Right kidney (tissue), 1 donor: Measurements from ENCODE around the gene KANSL1L.
"Not testable (repeated sequence)": the region's sequence is repeated elsewhere in the genome, so short reads cannot be mapped to it uniquely, and the experiment has no call there.

Experiments used
- DNase-seq: peaks from one replicate; pipeline ENCODE4 v3.0.0-alpha.2; 2016

Gene KANSL1L

GRCh38 chr2:210179351-210179990 lies 8.3 kb upstream of the KANSL1L start:
- DNase-seq: no peak

- no peak for DNase-seq
Observed at GRCh38 chr2:210177769-210178168, 6.6 kb upstream of the KANSL1L start.

DNA sequence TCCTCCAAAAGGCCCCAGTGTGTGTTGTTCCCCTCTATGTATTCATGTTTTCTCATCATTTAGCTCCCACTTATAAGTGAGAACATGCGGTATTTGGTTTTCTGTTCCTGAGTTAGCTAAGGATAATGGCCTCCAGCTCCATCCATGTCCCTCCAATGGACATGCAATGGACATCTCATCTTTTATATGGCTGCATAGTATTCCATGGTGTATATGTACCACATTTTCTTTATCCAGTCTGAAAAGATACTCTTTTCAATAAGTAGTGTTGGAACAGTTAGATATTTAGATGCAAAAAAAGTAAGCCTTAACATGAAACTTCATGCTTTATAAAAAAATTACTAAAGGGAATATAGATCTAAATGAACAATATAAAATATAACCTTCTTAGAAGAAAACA lies 5.9 kb upstream of the KANSL1L start:
- not testable (repeated sequence) for DNase-seq

DNA sequence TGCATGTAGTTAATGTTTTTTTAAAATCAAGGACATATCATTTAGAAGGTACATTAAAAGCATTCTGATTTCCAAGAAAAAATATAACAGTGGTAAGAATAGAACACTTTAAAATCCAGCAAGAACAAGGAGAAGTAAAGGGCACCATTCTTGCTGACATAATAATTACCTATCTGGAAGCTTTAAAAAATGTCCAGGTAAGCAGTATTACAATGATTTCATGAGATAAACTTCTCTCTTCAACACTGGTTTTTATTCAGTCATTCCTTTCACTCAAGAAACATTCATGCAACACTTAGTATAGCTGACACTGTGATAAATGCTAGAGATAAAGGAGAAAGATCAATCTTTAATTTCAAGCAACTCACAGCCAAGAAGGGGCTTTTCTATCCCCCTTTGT lies 2.9 kb upstream of the KANSL1L start:
- no peak for DNase-seq

- no peak for DNase-seq
Observed at GRCh38 chr2:210172219-210172575, 988 bp upstream of the KANSL1L start.

DNA sequence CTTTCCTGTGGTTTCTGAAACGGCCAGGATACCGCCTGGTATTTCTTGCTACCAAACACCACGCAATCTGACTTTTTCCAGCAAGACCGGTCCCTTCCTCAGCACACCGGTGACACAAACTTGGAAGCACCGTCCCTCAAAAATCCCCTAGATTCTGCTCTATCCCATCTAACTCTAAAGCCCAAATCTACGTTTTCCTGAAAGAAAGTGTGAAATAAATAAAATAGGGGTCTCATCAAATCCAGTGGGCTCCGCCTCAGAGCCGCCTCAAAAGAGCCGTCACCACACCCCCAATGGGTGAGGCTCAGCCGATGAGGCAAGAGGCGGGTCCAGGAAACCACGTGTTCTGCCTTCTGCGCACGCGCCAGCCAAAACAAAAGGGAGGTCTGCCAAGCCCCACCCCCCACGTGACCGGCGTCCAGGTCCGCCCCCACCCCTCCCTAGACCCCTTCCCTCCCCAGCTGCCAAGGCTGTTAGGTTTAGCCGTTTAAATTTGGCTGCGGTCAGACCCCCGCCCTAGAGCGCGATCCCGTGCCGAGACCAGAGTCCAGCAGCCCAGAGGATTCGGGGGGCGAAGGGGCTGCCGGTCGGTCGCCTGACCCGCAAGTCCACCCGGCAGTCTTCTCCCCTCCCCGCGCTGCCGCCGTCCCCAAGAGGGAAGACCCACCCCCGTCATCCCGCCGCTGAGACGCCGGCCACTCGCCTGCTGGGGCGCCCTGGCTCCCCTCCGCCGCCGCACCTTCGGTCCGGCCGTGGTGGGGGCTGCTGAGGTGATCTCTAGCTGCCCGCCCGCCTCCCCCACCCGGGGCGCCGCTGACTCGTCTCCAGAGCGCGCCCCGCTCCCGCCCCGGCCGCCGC lies 534 bp downstream of the KANSL1L start:
- DNase-seq: peak; percentile 95

DNA sequence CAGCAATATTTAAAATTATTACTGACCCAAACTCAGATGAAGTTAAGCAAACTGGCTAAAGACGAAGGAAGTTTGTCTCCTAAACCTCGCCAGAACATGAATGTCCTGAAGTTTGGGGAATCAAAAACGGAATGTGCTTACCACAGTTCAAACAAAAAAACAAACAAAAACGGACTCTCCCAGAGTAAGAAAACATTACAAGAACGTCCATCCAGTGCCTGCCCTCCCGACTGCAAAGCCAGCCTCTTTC lies 1.1 kb downstream of the KANSL1L start:
- DNase-seq: no peak

DNA sequence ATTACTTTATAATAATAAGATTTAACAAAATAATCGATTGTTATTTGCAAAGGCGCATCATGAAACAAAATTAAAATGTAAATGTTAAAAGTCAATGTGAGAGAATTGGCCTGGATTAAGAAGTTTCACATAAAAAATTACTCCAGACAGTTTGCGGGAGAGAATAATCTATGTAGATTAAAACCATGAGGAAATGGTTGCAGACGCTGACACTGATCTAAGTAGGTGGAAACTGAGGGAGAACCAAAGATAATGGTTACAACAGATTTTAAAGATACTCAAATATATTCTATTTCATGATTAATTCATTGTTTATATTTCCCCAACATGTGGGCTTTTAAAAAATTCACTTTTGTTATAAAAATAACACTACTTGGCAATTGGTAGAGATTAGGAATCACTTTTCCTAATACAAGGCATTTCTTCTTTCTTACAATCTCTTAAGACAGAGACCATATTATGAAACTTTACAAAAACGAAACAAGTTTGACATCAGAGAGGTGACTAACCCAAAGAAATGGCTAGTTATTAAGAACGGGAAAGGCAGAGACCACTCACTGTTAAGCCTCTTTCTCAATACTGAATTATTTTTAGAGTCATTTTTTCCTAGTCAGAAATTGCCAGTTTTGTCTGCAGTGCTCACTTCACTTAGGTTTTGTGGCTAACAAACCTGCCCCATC lies 1.6 kb downstream of the KANSL1L start:
- DNase-seq: no peak

GRCh38 chr2:210167227-210167626 lies 4.0 kb downstream of the KANSL1L start:
- DNase-seq: no peak

DNA sequence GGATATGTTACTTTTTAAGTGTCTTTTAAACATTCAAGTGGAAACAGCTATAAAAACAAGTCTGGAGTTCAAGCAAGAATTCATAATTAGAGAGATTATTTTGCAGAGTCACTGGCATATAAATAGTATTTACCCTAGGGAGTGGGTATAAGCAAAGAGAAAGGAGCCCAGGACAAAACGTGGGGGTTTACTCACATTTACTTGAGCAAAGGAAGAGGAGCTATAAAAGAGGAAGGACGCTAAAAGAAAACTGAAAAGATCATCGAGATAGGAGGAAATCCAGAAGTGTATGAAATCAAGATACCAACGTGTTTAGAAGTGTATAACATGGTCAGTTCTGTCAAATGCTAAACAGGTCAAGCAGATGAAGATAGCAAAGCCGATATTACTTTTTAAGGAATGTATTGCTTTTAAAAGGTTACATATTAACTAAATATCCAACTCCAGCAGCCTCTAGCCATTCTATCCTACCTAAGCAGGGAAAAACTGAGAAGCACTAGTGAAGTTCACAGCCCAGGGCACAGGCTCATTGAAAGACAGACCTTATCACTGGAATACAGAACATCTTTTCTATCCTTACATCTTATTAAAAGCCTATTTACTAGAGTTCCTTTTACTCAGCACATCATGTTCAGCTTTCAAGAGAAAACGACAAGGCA lies 8.6 kb downstream of the KANSL1L start:
- DNase-seq: no peak

GRCh38 chr2:210159059-210159458 lies 12.2 kb downstream of the KANSL1L start:
- DNase-seq: no peak

DNA sequence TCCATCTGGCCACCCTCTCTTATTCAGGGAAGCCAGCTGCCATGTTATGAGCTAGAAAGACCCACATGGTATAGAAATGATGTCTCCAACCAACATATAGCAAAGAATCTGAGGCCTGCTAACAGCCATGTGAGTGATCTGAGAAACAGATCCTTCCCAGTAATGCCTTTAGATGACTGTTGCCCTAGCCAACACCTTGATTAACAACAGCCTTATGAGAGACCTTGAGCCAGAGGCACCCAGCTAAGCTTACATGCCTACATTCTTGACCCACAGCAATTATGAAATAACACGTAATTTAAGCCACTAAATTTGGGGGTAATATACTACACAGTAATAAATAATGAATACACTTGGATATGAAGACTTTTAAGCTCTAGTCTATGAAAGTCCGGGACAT lies 13.0 kb downstream of the KANSL1L start:
- DNase-seq: no peak

DNA sequence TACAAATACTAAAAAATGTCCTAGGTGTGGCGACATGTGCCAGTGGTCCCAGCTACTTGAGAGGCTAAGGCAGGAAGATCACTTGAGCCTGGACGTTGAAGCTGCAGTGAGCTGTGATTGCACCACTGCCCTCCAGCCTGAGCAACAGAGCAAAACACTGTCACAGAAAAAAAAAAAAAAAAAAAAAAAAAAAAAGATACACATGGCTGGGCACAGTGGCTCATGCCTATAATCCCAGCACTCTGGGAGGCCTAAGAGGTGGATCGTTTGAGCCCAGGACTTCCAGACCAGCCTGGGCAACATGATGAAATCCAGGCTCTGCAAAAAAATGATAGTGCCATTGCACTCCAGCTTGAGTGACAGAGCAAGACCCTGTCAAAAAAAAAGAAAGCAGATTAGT lies 13.7 kb downstream of the KANSL1L start:
- DNase-seq: no peak

DNA sequence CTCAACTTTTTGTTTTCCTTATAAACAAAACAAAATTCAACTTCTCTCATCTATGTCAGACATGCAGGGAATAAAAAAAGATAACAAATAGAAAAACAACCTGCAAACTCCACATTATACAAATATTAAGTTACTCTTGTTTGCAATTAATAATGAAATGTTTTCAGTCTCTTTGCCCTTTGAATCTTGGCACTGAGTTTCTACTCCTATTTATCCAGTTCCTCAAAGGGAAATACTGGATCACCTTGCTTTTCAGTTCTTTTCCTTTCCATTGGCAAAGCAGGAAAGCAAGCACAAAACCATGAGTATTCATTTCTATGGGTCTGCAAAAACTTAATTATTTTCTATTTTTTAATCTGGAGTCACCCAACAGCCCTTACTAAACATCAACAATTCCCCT lies 23.6 kb downstream of the KANSL1L start:
- DNase-seq: no peak

DNA sequence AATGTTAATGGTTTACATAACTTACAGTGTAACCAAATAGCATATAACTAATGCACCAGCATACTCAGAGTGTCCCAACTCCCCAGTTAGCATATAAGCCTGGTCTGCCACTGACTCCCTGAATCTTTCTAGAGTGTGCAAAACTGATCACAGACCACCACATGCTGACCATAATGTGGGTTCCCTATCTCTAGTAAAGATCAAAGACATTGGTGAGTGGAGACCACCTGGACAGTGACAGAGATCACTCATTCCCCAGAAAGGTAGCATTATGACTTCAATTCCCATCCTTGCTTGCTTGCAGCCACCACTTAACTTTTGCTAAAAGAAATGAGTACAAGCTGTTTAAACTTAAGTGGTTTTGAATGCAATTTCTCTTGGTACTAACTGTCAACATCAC lies 39.0 kb downstream of the KANSL1L start:
- no peak for DNase-seq

- no peak for DNase-seq
Observed at GRCh38 chr2:210128961-210129360, 42.2 kb downstream of the KANSL1L start.

- DNase-seq: no peak
Observed at GRCh38 chr2:210113614-210114235, 57.5 kb downstream of the KANSL1L start.

- no peak for DNase-seq
Observed at GRCh38 chr2:210112871-210113270, 58.3 kb downstream of the KANSL1L start.

- no peak for DNase-seq
Observed at GRCh38 chr2:210099940-210100339, 71.3 kb downstream of the KANSL1L start.

GRCh38 chr2:210094787-210095186 lies 76.4 kb downstream of the KANSL1L start:
- no peak for DNase-seq

GRCh38 chr2:210092791-210093190 lies 78.4 kb downstream of the KANSL1L start:
- no peak for DNase-seq

- no peak for DNase-seq
Observed at GRCh38 chr2:210086930-210087329, 84.3 kb downstream of the KANSL1L start.

- DNase-seq: no peak
Observed at GRCh38 chr2:210086292-210086691, 84.9 kb downstream of the KANSL1L start.
